Measurements from ENCODE around the gene JHY. TPM values are rescaled to one million over a fixed set of nuclear protein-coding genes. Genes with fewer than 3 reads are reported as not detected.

JHY gene
- total RNA-seq, 2 donors from 2014 or later = 2.1 to 4.8 TPM

DNA sequence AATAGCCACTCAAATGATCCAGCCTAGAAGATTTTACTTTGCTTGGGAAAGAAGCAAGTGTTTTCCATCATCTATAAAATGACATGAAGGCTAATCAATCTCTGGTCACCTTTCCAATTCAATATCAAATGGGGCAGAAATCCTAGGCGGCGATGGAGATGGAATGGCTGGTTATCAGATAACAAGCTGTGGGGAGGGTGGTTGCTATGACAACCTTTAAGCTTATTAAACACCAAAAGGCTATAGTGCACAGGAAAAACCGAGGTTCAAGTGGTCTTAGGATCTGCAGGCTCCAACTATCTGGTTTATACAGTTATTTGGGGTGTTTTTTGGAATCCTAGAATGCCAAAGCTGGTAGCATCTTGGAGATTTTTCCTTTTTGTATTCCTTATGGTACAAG lies 113.0 kb downstream of the JHY start:
- Mint-ChIP-seq H3K4me3 (no peak overlapping the region), H3K9me3 (no peaks in the 10 kb centered on the region), H3K4me1 (peaks cover 22% of the 10 kb centered on the region), H3K27me3 (ENCODE audit: insufficient read depth) (no peaks in the 10 kb centered on the region), H3K27ac (no peak overlapping the region), H3K36me3 (ENCODE audit: low read depth) (no peaks in the 10 kb centered on the region)
- H3K9ac ChIP-seq (ENCODE audit: extremely low read depth, low read length, poor library complexity, severe bottlenecking) = no peak overlapping the region
- H3K27ac ChIP-seq (ENCODE audit: low read depth, low read length) = no peak overlapping the region
- TF ChIP-seq, protein P1, sequence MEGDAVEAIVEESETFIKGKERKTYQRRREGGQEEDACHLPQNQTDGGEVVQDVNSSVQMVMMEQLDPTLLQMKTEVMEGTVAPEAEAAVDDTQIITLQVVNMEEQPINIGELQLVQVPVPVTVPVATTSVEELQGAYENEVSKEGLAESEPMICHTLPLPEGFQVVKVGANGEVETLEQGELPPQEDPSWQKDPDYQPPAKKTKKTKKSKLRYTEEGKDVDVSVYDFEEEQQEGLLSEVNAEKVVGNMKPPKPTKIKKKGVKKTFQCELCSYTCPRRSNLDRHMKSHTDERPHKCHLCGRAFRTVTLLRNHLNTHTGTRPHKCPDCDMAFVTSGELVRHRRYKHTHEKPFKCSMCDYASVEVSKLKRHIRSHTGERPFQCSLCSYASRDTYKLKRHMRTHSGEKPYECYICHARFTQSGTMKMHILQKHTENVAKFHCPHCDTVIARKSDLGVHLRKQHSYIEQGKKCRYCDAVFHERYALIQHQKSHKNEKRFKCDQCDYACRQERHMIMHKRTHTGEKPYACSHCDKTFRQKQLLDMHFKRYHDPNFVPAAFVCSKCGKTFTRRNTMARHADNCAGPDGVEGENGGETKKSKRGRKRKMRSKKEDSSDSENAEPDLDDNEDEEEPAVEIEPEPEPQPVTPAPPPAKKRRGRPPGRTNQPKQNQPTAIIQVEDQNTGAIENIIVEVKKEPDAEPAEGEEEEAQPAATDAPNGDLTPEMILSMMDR (conservative IDR thresholded peaks at IDR 0.05) = no peak
- H3K9me3 ChIP-seq (ENCODE audit: control insufficient read depth, low read length) = no peaks in the 10 kb centered on the region
- no peaks in the 10 kb centered on the region for H3K4me1 ChIP-seq (ENCODE audit: control insufficient read depth, insufficient read depth, low read length)
- no peaks in the 10 kb centered on the region for H3K27me3 ChIP-seq (ENCODE audit: control insufficient read depth, insufficient read depth, low read length, poor library complexity, severe bottlenecking)
- H3K4me3 ChIP-seq (ENCODE audit: low read length) = no peak overlapping the region
- DNase-seq = no peak
- no peaks in the 10 kb centered on the region for H3K36me3 ChIP-seq (ENCODE audit: control insufficient read depth, insufficient read depth, low read length)
- 75% methylated on average over 3 of the region's 3 CpGs; no CpG with 5 or more reads in 1 of the 2 experiments for WGBS, 2 experiments (ENCODE audit: insufficient coverage in 1 of 2, insufficient read length in 1 of 2)

DNA sequence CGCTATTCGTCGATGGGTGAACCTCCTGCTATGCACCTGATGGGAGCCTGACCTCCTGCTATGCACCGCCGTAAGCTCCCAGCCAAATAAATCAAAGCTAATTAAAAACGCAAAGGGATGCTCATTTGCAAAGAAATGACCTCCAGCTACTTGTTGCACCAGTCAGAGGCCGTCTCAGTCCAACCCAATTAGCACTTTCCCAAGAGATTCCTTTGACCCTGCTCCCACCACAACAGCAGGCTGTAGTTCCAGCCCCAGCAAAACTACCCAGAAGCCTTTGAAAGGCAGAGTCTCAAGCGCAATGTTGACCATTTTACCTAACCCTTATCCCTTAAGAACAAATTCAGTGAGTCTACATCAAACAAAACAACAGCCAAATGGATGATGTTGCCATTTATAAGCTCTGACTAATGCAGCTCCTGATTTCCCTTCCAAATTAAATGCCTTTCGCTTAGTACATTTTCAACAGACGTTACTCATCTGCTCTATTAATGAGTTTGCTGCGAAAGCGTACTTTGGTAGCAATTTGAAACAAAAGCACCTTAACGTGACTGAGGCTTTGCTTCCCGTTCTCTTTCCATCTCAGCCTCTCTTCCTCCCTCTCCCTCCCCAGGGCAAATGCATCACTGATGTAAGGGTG lies 116.3 kb downstream of the JHY start:
- Mint-ChIP-seq H3K27ac (peak overlapping the region; percentile 26), H3K27me3 (ENCODE audit: insufficient read depth) (peaks cover 2% of the 10 kb centered on the region), H3K4me3 (no peak overlapping the region), H3K4me1 (peaks cover 22% of the 10 kb centered on the region), H3K36me3 (ENCODE audit: low read depth) (no peaks in the 10 kb centered on the region), H3K9me3 (no peaks in the 10 kb centered on the region)
- no peak overlapping the region for H3K4me3 ChIP-seq (ENCODE audit: low read length)
- TF ChIP-seq, protein P1 (conservative IDR thresholded peaks at IDR 0.05) = no peak
- no peak overlapping the region for H3K27ac ChIP-seq (ENCODE audit: low read depth, low read length)
- H3K36me3 ChIP-seq (ENCODE audit: control insufficient read depth, insufficient read depth, low read length) = no peaks in the 10 kb centered on the region
- DNase-seq = no peak
- no peaks in the 10 kb centered on the region for H3K27me3 ChIP-seq (ENCODE audit: control insufficient read depth, insufficient read depth, low read length, poor library complexity, severe bottlenecking)
- H3K4me1 ChIP-seq (ENCODE audit: control insufficient read depth, insufficient read depth, low read length) = no peaks in the 10 kb centered on the region
- H3K9ac ChIP-seq (ENCODE audit: extremely low read depth, low read length, poor library complexity, severe bottlenecking) = no peak overlapping the region
- WGBS, 2 experiments (ENCODE audit: insufficient coverage in 1 of 2, insufficient read length in 1 of 2) = 69 to 70% methylated on average over 12 to 14 of the region's 14 CpGs
- H3K9me3 ChIP-seq (ENCODE audit: control insufficient read depth, low read length) = no peaks in the 10 kb centered on the region

DNA sequence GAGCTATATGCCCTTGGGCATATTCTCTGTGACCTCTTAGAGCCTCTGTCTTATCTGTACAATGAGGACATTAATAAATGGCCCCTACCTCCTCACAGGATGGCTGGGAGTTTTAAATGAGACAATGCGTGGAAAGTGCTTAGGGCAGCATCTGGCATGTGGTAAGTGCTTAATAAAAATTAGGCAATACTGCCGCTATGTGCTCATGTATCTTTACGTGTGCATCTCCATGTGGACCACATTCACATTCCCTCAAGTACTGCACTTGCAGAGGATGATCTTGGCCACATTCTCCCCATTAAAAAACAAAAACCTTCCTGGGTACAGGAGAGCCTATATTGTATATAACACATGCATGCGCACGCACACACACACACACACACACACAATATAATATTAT lies 118.2 kb downstream of the JHY start:
- TF ChIP-seq, protein P1 (conservative IDR thresholded peaks at IDR 0.05) = no peak
- Mint-ChIP-seq H3K4me1 (peaks cover 18% of the 10 kb centered on the region), H3K36me3 (ENCODE audit: low read depth) (no peaks in the 10 kb centered on the region), H3K4me3 (no peak overlapping the region), H3K9me3 (no peaks in the 10 kb centered on the region), H3K27me3 (ENCODE audit: insufficient read depth) (peaks cover 2% of the 10 kb centered on the region), H3K27ac (no peak overlapping the region)
- Histone ChIP-seq H3K9me3 (ENCODE audit: control insufficient read depth, low read length) (no peaks in the 10 kb centered on the region), H3K36me3 (ENCODE audit: control insufficient read depth, insufficient read depth, low read length) (no peaks in the 10 kb centered on the region), H3K9ac (ENCODE audit: extremely low read depth, low read length, poor library complexity, severe bottlenecking) (no peak overlapping the region), H3K27ac (ENCODE audit: low read depth, low read length) (no peak overlapping the region), H3K27me3 (ENCODE audit: control insufficient read depth, insufficient read depth, low read length, poor library complexity, severe bottlenecking) (no peaks in the 10 kb centered on the region), H3K4me3 (ENCODE audit: low read length) (no peak overlapping the region), H3K4me1 (ENCODE audit: control insufficient read depth, insufficient read depth, low read length) (no peaks in the 10 kb centered on the region)
- 90 to 99% methylated on average over 4 to 5 of the region's 5 CpGs for WGBS, 2 experiments (ENCODE audit: insufficient coverage in 1 of 2, insufficient read length in 1 of 2)
- no peak for DNase-seq

Measured in endodermal cell (in vitro differentiated cells).